ENCODE measurements around the gene ADAMTS6. TPM values are rescaled to one million over a fixed set of nuclear protein-coding genes. Genes with fewer than 3 reads are reported as not detected.

ADAMTS6 gene
- total RNA-seq, 2 donors from 2014 or later, result 2.0 to 3.8 TPM

DNA sequence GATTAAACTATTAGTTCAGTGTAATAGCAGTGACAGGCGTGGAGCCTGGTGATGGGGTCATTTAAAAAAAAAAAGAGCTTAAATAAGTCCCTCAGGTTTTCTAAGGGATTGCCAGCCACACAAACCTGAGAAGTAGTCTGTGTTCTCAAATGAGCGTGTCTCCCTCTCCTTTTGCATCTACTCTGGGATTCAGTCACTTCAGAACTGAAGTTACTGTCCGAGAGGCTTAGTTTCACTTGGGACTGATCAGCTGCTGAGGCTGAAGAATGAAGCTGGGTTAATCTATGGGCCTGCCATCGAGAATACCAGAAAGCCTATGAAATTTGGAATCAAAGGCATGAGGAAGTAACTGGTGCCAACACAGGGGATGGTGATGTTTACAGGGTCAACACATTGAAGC lies 310.1 kb downstream of the ADAMTS6 start:
- no peak for ATAC-seq

DNA sequence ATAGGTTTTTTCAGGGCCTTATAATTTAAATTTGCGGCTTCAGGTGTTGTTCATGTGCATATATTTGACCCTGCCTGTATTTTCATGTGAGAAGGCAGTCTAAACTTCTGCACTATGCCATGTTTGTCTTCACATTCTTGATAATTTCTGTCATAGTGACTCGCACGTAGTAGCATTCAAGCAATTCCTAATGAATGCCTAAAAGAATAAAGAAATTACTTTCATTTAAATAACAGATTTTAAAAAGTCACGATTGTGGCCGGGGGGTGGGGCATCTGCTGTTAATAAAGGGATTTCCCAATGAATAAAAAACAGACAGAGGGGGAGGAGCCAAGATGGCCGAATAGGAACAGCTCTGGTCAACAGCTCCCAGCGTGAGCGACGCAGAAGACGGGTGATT lies 318.0 kb downstream of the ADAMTS6 start:
- ATAC-seq, result no peak
- H3K36me3 Mint-ChIP-seq, result no peaks in the 10 kb centered on the region

More for the DNA sequence above, 310.1 kb downstream of the ADAMTS6 start:
- Mint-ChIP-seq H3K36me3 (peaks cover 0 to 10% of the 10 kb centered on the region in 2 donors), H3K27ac (no peak overlapping the region), H3K9me3 (no peaks in the 10 kb centered on the region)
- no peak for DNase-seq (ENCODE audit: low spot score in 2 of 2)

DNA sequence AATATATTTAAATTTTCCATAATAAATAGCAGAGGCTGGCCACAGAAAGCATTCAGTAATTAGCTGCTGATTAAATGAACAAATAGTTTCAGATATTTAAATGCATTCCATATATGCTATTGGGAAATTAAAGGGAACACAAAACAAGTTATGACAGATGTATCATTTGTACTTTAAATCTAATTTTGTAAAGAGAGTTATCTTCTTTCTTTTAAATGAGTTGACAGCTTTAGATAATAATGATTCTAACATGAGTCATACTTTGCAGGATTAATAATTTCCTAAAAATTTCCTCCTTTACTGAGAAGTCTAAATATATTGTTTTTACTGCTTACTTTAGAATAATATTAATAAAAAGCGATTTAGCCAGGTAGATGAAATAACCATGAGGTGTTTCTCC lies 320.1 kb downstream of the ADAMTS6 start:
- no peaks in the 10 kb centered on the region for H3K9me3 Mint-ChIP-seq
- ATAC-seq (no peak), DNase-seq (ENCODE audit: low spot score in 2 of 2) (no peak)
- H3K36me3 Mint-ChIP-seq, result no peaks in the 10 kb centered on the region
- no peak overlapping the region for H3K27ac Mint-ChIP-seq

More for the DNA sequence above, 318.0 kb downstream of the ADAMTS6 start:
- H3K9me3 Mint-ChIP-seq, result no peaks in the 10 kb centered on the region
- DNase-seq (ENCODE audit: low spot score in 2 of 2), result no peak
- no peak overlapping the region for H3K27ac Mint-ChIP-seq

GRCh38 chr5:65157906-65158603 lies 323.7 kb downstream of the ADAMTS6 start:
- no peaks in the 10 kb centered on the region for H3K36me3 Mint-ChIP-seq
- peak; percentile 61 to 89 for ATAC-seq
- H3K9me3 Mint-ChIP-seq, result no peaks in the 10 kb centered on the region
- DNase-seq (ENCODE audit: low spot score in 2 of 2), result no peak
- H3K27ac Mint-ChIP-seq, result no peak overlapping the region

DNA sequence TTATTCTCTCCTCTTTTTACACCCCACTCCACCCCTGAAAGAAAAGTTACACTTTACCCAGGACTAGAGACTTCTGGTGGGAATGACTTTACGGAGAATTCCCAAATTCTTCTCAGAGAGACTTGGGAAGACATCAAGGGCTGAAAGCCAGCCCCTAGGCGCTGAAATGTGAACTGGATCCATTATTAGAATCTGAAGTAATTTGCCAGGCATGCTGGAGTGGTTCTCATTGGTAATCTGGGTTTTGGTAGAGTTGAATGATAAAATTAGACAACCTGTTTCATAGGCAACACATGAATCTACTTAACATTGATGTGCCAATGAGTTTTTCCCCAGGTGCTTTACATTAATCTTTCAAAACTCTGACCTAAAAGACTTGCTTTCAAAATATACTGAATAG lies 324.8 kb downstream of the ADAMTS6 start:
- Mint-ChIP-seq H3K9me3 (no peaks in the 10 kb centered on the region), H3K27ac (no peak overlapping the region), H3K36me3 (no peaks in the 10 kb centered on the region)
- ATAC-seq, result no peak
- DNase-seq (ENCODE audit: low spot score in 2 of 2), result no peak

DNA sequence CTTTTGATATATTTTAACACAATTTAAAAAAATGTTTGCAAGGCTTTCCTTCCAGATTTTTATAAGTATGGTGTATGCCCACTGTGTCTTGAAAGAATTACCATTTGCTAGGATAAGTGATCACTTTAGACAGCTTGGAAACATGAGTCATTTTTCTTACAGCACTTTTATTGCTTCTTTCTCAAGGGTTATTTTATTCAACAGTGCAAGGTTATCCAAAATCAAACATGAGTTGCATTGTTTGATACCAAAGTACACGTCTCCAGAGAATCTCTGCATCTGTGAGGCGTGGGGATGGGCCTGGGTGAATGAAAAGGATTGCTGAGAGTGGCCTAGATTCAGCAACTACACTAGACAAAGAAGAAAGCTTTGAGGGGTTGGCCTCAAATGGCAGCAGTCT lies 329.6 kb downstream of the ADAMTS6 start:
- ATAC-seq, result no peak
- DNase-seq (ENCODE audit: low spot score in 2 of 2), result no peak
- Mint-ChIP-seq H3K36me3 (no peaks in the 10 kb centered on the region), H3K27ac (no peak overlapping the region), H3K9me3 (no peaks in the 10 kb centered on the region)

GRCh38 chr5:65151614-65152013 lies 330.1 kb downstream of the ADAMTS6 start:
- Mint-ChIP-seq H3K9me3 (no peaks in the 10 kb centered on the region), H3K27ac (no peak overlapping the region), H3K36me3 (no peaks in the 10 kb centered on the region)
- ATAC-seq (no peak), DNase-seq (ENCODE audit: low spot score in 2 of 2) (no peak)

GRCh38 chr5:65150599-65151304 lies 331.0 kb downstream of the ADAMTS6 start:
- Mint-ChIP-seq H3K36me3 (no peaks in the 10 kb centered on the region), H3K9me3 (no peaks in the 10 kb centered on the region), H3K27ac (no peak overlapping the region)
- DNase-seq (ENCODE audit: low spot score in 2 of 2), result no peak
- no peak for ATAC-seq

DNA sequence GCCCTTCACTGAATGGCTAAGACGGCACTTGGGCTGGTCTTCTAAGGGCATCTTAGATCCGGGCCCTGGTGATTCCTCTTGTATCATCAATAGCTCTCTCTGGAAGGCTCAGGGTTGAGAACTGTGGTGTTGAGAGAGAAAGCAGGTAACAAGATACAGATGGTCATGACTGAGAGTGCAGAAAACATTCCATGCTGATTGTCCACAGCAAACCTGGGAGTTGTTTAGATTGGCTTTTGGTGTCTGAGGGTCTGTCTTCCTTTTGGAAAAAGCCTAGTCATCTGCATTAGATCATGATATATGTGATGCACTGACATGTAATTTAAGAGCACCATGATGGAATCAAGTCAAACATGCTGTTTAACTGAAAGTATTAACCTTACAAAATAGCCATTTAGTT lies 331.9 kb downstream of the ADAMTS6 start:
- ATAC-seq (no peak), DNase-seq (ENCODE audit: low spot score in 2 of 2) (no peak)
- Mint-ChIP-seq H3K9me3 (no peaks in the 10 kb centered on the region), H3K27ac (no peak overlapping the region), H3K36me3 (no peaks in the 10 kb centered on the region)

DNA sequence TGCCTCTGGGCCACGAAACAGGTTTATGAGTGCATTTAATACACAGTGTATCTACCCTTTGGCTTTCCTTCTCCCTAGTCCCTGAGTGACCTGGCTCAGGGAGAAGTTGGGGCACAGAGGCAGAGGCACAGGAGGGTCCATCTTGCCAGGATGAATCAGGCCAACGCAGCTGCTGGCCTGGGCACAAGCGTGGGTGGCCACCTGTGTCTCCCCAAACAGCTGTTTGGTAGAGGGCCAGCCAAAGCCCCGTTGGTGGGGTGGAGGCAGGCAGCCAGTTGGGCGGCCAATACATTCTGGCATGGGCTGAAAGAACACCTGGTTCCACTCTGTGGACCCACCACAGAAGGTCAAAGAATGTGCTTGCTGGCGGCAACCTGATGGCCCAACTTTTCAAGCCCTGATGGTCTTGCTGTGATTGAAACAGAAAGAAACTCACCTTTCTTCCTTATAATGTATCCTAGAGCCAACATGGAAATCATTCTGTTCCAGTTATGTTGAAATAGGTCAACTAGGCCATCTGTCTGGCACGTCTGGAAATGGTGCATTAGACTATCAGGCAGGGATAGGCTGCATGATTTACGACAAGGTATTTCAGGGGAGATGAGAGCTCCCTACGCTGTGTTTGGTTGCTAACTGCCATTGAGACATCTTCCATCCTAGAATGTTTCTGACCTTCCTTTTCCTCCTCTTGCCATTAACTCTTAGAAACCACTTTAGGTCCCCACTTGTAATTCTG lies 337.4 kb downstream of the ADAMTS6 start:
- H3K27ac Mint-ChIP-seq, result no peak overlapping the region
- no peaks in the 10 kb centered on the region for H3K36me3 Mint-ChIP-seq
- ATAC-seq, result no peak
- no peak for DNase-seq (ENCODE audit: low spot score in 2 of 2)
- H3K9me3 Mint-ChIP-seq, result no peaks in the 10 kb centered on the region

GRCh38 chr5:65142511-65143011 lies 339.2 kb downstream of the ADAMTS6 start:
- no peaks in the 10 kb centered on the region for H3K36me3 Mint-ChIP-seq
- DNase-seq (ENCODE audit: low spot score in 2 of 2), result no peak
- no peak overlapping the region for H3K27ac Mint-ChIP-seq
- no peaks in the 10 kb centered on the region for H3K9me3 Mint-ChIP-seq
- no peak for ATAC-seq

GRCh38 chr5:65142016-65142415 lies 339.7 kb downstream of the ADAMTS6 start:
- Mint-ChIP-seq H3K36me3 (no peaks in the 10 kb centered on the region), H3K27ac (no peak overlapping the region), H3K9me3 (no peaks in the 10 kb centered on the region)
- no peak for ATAC-seq
- no peak for DNase-seq (ENCODE audit: low spot score in 2 of 2)

- H3K9me3 Mint-ChIP-seq, result no peaks in the 10 kb centered on the region
- ATAC-seq, result no peak
- no peak for DNase-seq (ENCODE audit: low spot score in 2 of 2)
- H3K36me3 Mint-ChIP-seq, result no peaks in the 10 kb centered on the region
- no peak overlapping the region for H3K27ac Mint-ChIP-seq
Measured at GRCh38 chr5:65141493-65141892, 340.2 kb downstream of the ADAMTS6 start.

GRCh38 chr5:65137631-65138030 lies 344.1 kb downstream of the ADAMTS6 start:
- no peaks in the 10 kb centered on the region for H3K9me3 Mint-ChIP-seq
- DNase-seq (ENCODE audit: low spot score in 2 of 2) (no peak), ATAC-seq (no peak)
- H3K36me3 Mint-ChIP-seq, result no peaks in the 10 kb centered on the region
- no peak overlapping the region for H3K27ac Mint-ChIP-seq

- DNase-seq (ENCODE audit: low spot score in 2 of 2), result no peak
- Mint-ChIP-seq H3K36me3 (no peaks in the 10 kb centered on the region), H3K9me3 (no peaks in the 10 kb centered on the region), H3K27ac (no peak overlapping the region)
- ATAC-seq, result no peak
Measured at GRCh38 chr5:65133477-65134110, 348.1 kb downstream of the ADAMTS6 start.

GRCh38 chr5:65132386-65132785 lies 349.3 kb downstream of the ADAMTS6 start:
- Mint-ChIP-seq H3K9me3 (no peaks in the 10 kb centered on the region), H3K27ac (no peak overlapping the region), H3K36me3 (no peaks in the 10 kb centered on the region)
- no peak for ATAC-seq
- no peak for DNase-seq (ENCODE audit: low spot score in 2 of 2)

DNA sequence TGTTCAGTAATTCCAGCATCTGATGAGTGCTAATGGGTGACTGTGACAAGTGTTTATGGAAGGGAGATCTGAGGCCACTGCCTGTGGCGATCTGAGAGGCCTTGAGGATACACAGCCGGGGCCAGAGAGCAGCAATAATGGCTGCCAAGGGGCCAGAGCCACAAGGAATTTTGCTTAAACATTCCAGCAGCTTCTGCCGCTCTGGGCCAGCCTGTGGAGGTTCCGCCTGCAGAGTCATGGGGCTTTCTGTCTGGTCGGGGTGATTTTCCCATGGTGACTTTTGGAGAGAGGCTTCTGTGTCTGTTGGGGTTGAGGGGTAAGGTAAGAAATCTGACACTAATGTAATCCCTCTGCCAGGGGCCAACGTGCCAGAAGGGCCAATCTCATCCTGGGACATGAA lies 353.5 kb downstream of the ADAMTS6 start:
- no peaks in the 10 kb centered on the region for H3K36me3 Mint-ChIP-seq
- no peaks in the 10 kb centered on the region for H3K9me3 Mint-ChIP-seq
- H3K27ac Mint-ChIP-seq, result no peak overlapping the region
- ATAC-seq, result no peak
- no peak for DNase-seq (ENCODE audit: low spot score in 2 of 2)
